PC-3 (cell line): ENCODE data around the gene HDGF. TPM values are rescaled to one million over a fixed set of nuclear protein-coding genes. Genes with fewer than 3 reads are reported as not detected.

Experiments used
- ATAC-seq: fragments of 200-7000 bp; cut with Tn5 transposase; 2 replicates; pipeline ENCODE4 v1.9.1; 2020; ENCODE audit warnings: mild to moderate bottlenecking, moderate library complexity
- BruUV-seq: library from RNA; stranded (reverse); fragments of 400-500 nt; replicated peaks from 2 replicates; lab custom pipeline; 2021; lab: Mats Ljungman, UMichigan
- CTCF ChIA-PET: fragments of 300-600 bp; sonication (Branson Sonifier 250); formaldehyde crosslinking; loops from one replicate; lab custom pipeline; 2022; ENCODE audit warnings: antibody characterized with exemption; lab: Charles Lee
- POLR2A ChIA-PET: fragments of 300-600 bp; sonication (Branson Sonifier 250); formaldehyde crosslinking; loops from one replicate; lab custom pipeline; 2022; ENCODE audit warnings: antibody characterized with exemption; ENCODE audit not compliant: unreplicated experiment; lab: Charles Lee
- DNase-seq: peaks from one replicate; pipeline ENCODE4 v3.0.0-alpha.2; 2015
- H2AFZ ChIP-seq: fragments of 300-600 bp; sonication (generic); 2 replicates; pipeline ENCODE4 v1.6.0; 2016; ENCODE audit warnings: antibody characterized with exemption, low read length
- H3F3A ChIP-seq: fragments of 300-600 bp; sonication (generic); one replicate; pipeline ENCODE4 v1.6.0; 2017; ENCODE audit warnings: antibody characterized with exemption, low read length, control low read depth, mild to moderate bottlenecking; ENCODE audit not compliant: unreplicated experiment
- H3K27ac ChIP-seq: fragments of 300-600 bp; sonication (generic); 2 replicates; pipeline ENCODE4 v1.5.1; 2016; ENCODE audit warnings: mild to moderate bottlenecking, low read length
- H3K27me3 ChIP-seq: fragments of 300-600 bp; sonication (generic); 2 replicates; pipeline ENCODE4 v1.6.1; 2016; ENCODE audit warnings: low read length, mixed read lengths
- H3K36me3 ChIP-seq: fragments of 300-600 bp; sonication (generic); 2 replicates; pipeline ENCODE4 v1.6.1; 2016; ENCODE audit warnings: low read depth, mixed run types, low read length, mixed read lengths
- H3K4me1 ChIP-seq: fragments of 300-600 bp; sonication (generic); 2 replicates; pipeline ENCODE4 v1.5.1; 2016; ENCODE audit warnings: low read length; ENCODE audit not compliant: insufficient read depth
- H3K4me2 ChIP-seq: fragments of 300-600 bp; sonication (generic); 2 replicates; pipeline ENCODE4 v1.6.0; 2016; ENCODE audit warnings: low read length
- H3K4me3 ChIP-seq: fragments of 300-600 bp; sonication (generic); 2 replicates; pipeline ENCODE4 v1.5.1; 2016; ENCODE audit warnings: mild to moderate bottlenecking, low read length, mixed read lengths
- H3K79me2 ChIP-seq: fragments of 300-600 bp; sonication (generic); 2 replicates; pipeline ENCODE4 v1.6.1; 2017; ENCODE audit warnings: low read length, mixed read lengths
- H3K9ac ChIP-seq: fragments of 300-600 bp; sonication (generic); 2 replicates; pipeline ENCODE4 v1.6.0; 2016; ENCODE audit warnings: mild to moderate bottlenecking, low read length
- H3K9me2 ChIP-seq: fragments of 300-600 bp; sonication (generic); replicated peaks from 2 replicates; pipeline ENCODE4 v1.6.1; 2016; ENCODE audit warnings: mixed run types, low read length, mixed read lengths
- H3K9me3 ChIP-seq: fragments of 300-600 bp; sonication (generic); 2 replicates; pipeline ENCODE4 v1.6.1; 2016; ENCODE audit warnings: low read length, mixed read lengths
- H4K20me1 ChIP-seq: fragments of 300-600 bp; sonication (generic); 2 replicates; pipeline ENCODE4 v1.6.1; 2016; ENCODE audit warnings: low read length, mixed read lengths
- CTCF ChIP-seq: fragments of 300-600 bp; sonication (generic); conservative IDR thresholded peaks from 2 replicates; pipeline ENCODE4 v1.5.1; 2017; ENCODE audit warnings: antibody characterized with exemption, low read depth, mild to moderate bottlenecking, low read length
- EZH2 ChIP-seq: fragments of 300-600 bp; sonication (generic); IDR thresholded peaks from one replicate; pipeline ENCODE4 v1.6.1; 2017; ENCODE audit warnings: antibody characterized with exemption, mild to moderate bottlenecking, low read length; ENCODE audit not compliant: unreplicated experiment
- EZH2phosphoT487 ChIP-seq: fragments of 300-600 bp; sonication (generic); IDR thresholded peaks from 2 replicates; pipeline ENCODE4 v1.6.1; 2018; ENCODE audit warnings: mild to moderate bottlenecking, antibody characterized with exemption, low read length, borderline replicate concordance
- intact Hi-C: fragments of 100-400 bp; cut with micrococcal nuclease; formaldehyde crosslinking; loops from 2 replicates; pipeline ENCODE4 v1.9.0; 2023
- total RNA-seq: library from RNA; depleted of rRNA; stranded (reverse); fragments of >200 nt; gene quantifications from 2 replicates; pipeline ENCODE4 v1.2.3, GENCODE V29; 2014

Gene HDGF
- total RNA-seq, 1 experiment from 2014 or later, result 586 TPM

GRCh38 chr1:156743367-156744302 is 7.8 kb downstream of the HDGF start:
- no peak for ATAC-seq
- Histone ChIP-seq H3K27me3 (no peaks in the 10 kb centered on the region), H3K36me3 (peaks cover 40% of the 10 kb centered on the region), H3K9me3 (no peaks in the 10 kb centered on the region), H3K9ac (no peak overlapping the region), H3F3A (peaks cover 23% of the 10 kb centered on the region), H3K9me2 (no peaks in the 10 kb centered on the region), H4K20me1 (0 out of 2 replicates have a peak, but pooled peaks cover 5% of the 10 kb centered on the region), H3K27ac (no peak overlapping the region), H2AFZ (no peak overlapping the region), H3K4me1 (peaks cover 47% of the 10 kb centered on the region), H3K4me2 (no peak overlapping the region), H3K4me3 (no peak overlapping the region), H3K79me2 (peaks cover 68% of the 10 kb centered on the region)
- DNase-seq, result no peak
- TF ChIP-seq CTCF (no peak), EZH2phosphoT487 (no peak), EZH2 (no peak)
- ChIA-PET POLR2A (no interaction called here), CTCF (no interaction called here)
- TSS peak; percentile 16 for BruUV-seq
- intact Hi-C loops, result no loop called here

GRCh38 chr1:156742801-156743200 is 8.7 kb downstream of the HDGF start:
- TF ChIP-seq EZH2 (no peak), EZH2phosphoT487 (no peak), CTCF (no peak)
- Histone ChIP-seq H3K27ac (no peak overlapping the region), H3K36me3 (peaks cover 46% of the 10 kb centered on the region), H3K9ac (no peak overlapping the region), H3K4me1 (peaks cover 38% of the 10 kb centered on the region), H3K79me2 (peaks cover 63% of the 10 kb centered on the region), H3K4me3 (no peak overlapping the region), H2AFZ (no peak overlapping the region), H3F3A (peaks cover 23% of the 10 kb centered on the region), H4K20me1 (0 out of 2 replicates have a peak, but pooled peaks cover 5% of the 10 kb centered on the region), H3K9me3 (no peaks in the 10 kb centered on the region), H3K27me3 (no peaks in the 10 kb centered on the region), H3K9me2 (no peaks in the 10 kb centered on the region), H3K4me2 (no peak overlapping the region)
- intact Hi-C loops, result no loop called here
- CTCF ChIA-PET, result interaction anchor here (0.6 kb wide), 1 partner anchor 357 kb away, joined by 6 read pairs; no protein-coding TSS in a partner anchor
- DNase-seq (no peak), ATAC-seq (no peak)
- POLR2A ChIA-PET, result no interaction called here
- no TSS peak for BruUV-seq
